SJSA1 (cell line): ENCODE measurements around the gene PRICKLE1. TPM values are rescaled to one million over a fixed set of nuclear protein-coding genes. Genes with fewer than 3 reads are reported as not detected.

Experiments
- DNase-seq, 2 experiments: peaks; one replicate each; pipeline ENCODE4 v3.0.0-alpha.2; 2015 to 2020; ENCODE audit warnings: low spot score in 2 of 2, low read depth in 1 of 2
- H3K27ac ChIP-seq: fragments of 250-450 bp; sonication (Bioruptor Pico); 2 replicates; pipeline ENCODE4 v1.5.1; 2020; ENCODE audit warnings: mild to moderate bottlenecking, moderate library complexity
- H3K27me3 ChIP-seq: fragments of 250-450 bp; sonication (Bioruptor Pico); replicated peaks from 2 replicates; pipeline ENCODE4 v1.5.1; 2020; ENCODE audit warnings: mild to moderate bottlenecking, moderate library complexity
- H3K36me3 ChIP-seq: fragments of 250-450 bp; sonication (Bioruptor Pico); 2 replicates; pipeline ENCODE4 v1.5.1; 2020; ENCODE audit warnings: mild to moderate bottlenecking
- H3K4me1 ChIP-seq: fragments of 250-450 bp; sonication (Bioruptor Pico); replicated peaks from 2 replicates; pipeline ENCODE4 v1.6.1; 2021; ENCODE audit warnings: mild to moderate bottlenecking
- H3K4me3 ChIP-seq: fragments of 250-450 bp; sonication (Bioruptor Pico); 2 replicates; pipeline ENCODE4 v1.5.1; 2020; ENCODE audit warnings: mild to moderate bottlenecking
- H3K9me3 ChIP-seq: fragments of 250-450 bp; sonication (Bioruptor Pico); replicated peaks from 2 replicates; pipeline ENCODE4 v1.5.1; 2020; ENCODE audit warnings: mild to moderate bottlenecking
- total RNA-seq: library from RNA; depleted of rRNA; stranded (reverse); fragments of >200 nt; shearing (Covaris generic); gene quantifications from 2 replicates; pipeline ENCODE4 v1.2.3, GENCODE V29; 2014

PRICKLE1 gene
- total RNA-seq, 1 experiment from 2014 or later, result 8.1 TPM

DNA sequence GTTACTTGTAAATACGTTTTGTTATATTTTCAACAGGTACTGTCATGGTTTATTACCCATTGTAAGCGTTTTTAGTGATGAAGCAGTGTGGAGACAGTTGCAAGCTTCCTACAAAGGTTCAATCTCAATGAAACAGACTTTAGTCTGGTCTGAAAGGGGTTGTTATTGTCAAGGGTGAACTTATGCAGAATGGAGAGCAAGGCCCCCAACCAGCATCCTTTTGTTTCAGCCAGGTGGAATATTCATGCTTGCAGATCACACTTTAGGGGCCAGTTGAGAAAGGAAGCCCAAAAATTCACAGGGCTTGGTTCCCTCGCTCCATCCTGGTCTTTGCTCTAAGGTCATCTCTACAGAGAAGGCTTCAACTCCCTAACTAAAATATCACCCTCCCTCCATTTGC, 103.7 kb downstream of the PRICKLE1 start:
- Histone ChIP-seq H3K27ac (no peak overlapping the region), H3K4me1 (peaks cover 21% of the 10 kb centered on the region), H3K27me3 (no peaks in the 10 kb centered on the region), H3K36me3 (peaks cover 8% of the 10 kb centered on the region), H3K4me3 (no peak overlapping the region), H3K9me3 (no peaks in the 10 kb centered on the region)
- DNase-seq, result no peak

DNA sequence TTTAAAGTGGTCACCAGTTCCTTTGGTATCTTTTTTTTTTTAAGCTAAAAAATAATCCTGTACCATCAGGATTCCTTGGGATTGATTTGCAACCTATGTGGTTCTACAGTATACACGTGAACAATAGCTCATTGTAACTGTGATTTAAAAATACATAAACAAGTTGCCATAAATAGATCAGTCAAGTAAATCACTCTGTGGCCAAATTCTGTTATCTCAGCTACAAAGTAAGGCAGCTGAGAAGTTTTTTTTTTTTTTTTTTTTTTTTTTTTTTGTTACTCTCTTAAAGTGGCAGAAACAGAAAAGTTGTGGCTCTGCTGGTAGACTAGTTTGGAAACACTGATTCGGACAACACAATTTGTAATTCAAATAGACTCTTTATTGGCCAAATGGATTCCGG, 104.5 kb downstream of the PRICKLE1 start:
- no peak overlapping the region for H3K27ac ChIP-seq

DNA sequence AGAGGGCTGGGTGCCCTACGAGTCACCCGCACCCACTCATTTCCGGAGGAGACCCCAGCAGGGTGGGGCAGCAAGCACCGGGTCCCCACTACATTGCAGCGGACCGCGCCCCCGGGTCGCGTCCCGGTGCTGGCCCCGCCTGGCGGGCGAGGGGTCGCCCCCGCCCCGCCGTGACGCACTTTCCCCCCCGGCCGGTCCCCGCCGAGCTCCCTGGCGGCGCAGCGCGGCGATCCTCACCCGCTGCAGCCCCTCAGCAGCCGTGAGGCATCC, 106.1 kb downstream of the PRICKLE1 start:
- peak overlapping the region; percentile 48 for H3K27ac ChIP-seq
- peak; percentile 42 to 69 for DNase-seq
- H3K4me1 ChIP-seq, result peaks cover 26% of the 10 kb centered on the region
- H3K27me3 ChIP-seq, result no peaks in the 10 kb centered on the region
- H3K36me3 ChIP-seq, result peaks cover 8% of the 10 kb centered on the region
- H3K9me3 ChIP-seq, result no peaks in the 10 kb centered on the region
- H3K4me3 ChIP-seq, result peak overlapping the region; percentile 74

More for the DNA sequence above, 104.5 kb downstream of the PRICKLE1 start:
- H3K27me3 ChIP-seq, result no peaks in the 10 kb centered on the region
- peaks cover 8% of the 10 kb centered on the region for H3K36me3 ChIP-seq
- DNase-seq, result peak in 1 of 2 experiments; percentile 58
- H3K4me3 ChIP-seq, result no peak overlapping the region
- no peaks in the 10 kb centered on the region for H3K9me3 ChIP-seq
- peaks cover 21% of the 10 kb centered on the region for H3K4me1 ChIP-seq

DNA sequence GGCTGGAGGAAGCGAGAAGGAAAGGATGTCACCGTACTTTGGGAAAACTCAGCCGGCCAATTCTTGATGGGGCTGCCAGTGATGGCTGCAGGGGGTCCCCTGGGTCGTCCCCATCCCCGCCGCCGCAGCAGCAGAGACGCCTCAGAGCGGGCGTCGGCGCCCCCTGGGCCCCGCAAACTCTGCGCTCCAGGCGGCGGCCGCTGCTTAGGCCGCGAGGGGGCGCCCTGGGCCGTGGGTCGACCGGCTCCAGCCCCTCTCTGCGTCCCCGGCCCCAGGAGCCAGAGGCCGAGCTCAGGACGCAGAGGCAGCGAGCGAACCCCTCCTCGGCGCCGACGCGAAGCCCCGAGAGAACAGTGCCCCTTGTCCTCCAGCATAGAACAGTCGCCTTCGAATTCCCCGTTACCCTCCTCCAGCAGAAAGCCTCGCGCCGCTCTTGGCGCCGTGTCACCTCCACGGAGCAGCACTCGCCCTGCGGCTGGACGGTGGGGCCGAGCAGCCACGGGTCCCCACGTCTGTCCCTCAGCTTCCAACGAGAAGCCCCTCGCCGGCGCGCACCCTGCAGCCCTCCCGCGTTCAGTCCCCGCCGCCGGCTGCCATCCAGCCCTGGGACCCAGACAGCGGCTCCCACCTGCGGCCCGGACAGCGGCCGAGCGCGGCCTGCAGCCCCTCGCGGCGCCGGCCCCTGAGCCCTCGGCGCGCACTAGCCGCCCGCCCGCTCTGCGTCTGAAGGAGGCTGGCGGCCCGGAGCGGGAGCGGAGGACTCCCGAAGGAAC, 106.6 kb downstream of the PRICKLE1 start:
- peak; percentile 70 to 86 for DNase-seq
- Histone ChIP-seq H3K4me3 (peak overlapping the region; percentile 74), H3K36me3 (peaks cover 8% of the 10 kb centered on the region), H3K27ac (peak overlapping the region; percentile 48), H3K9me3 (no peaks in the 10 kb centered on the region), H3K27me3 (no peaks in the 10 kb centered on the region), H3K4me1 (peaks cover 31% of the 10 kb centered on the region)

DNA sequence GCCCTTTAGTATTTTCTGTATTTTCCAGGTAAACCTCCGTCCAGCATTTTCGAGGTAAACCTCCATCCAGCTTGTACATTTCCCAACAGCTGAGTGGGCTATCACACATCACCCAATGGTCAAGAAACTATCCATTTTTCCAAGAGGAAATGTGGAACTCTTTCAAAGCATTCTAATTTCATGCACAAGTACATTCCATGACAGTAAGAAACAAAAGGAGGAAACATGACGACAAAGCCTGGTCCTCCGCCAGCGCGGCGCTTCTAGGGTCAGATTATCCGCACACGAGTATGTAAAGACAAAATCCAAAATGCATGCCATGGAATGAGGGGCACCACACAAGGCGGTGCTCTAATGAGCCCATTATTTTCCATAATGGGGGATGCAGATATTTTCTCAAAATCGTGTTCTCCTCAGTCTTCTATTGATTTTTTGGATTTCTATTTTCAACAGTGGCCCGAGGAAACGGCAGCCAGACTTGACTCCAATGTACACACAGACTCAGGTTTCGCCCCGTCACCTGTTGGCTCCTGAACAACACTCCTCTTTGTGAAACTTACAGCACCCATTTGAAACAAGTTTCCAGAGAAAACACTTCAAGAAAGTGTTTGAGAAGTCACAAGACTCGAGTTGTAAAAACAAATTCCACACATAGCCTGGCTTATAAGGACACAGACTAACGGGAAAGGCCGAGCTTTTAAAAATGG, 107.4 kb downstream of the PRICKLE1 start:
- Histone ChIP-seq H3K27ac (no peak overlapping the region; the same call in 1 of the 2 replicates), H3K36me3 (peaks cover 8% of the 10 kb centered on the region), H3K9me3 (no peaks in the 10 kb centered on the region), H3K27me3 (no peaks in the 10 kb centered on the region), H3K4me3 (peak overlapping the region; percentile 74), H3K4me1 (peaks cover 36% of the 10 kb centered on the region)
- no peak for DNase-seq

DNA sequence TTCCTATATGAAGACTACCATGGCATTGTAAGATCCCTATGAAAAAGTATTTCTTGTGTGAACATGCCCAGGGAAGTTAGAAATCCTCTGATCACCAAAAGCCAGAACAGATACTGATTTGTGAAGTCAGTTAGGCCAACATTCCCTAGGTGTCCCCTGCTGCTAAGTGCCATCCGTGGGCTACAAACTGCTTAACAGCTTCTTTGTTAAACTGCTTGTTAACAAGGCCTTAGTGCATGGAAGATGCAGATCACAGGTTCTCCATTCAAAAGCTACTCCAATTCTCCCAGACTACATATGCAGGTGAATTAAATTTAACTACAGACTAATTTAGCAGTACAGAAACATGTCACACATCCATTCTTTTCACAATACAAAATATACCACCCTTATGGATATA, 108.2 kb downstream of the PRICKLE1 start:
- Histone ChIP-seq H3K4me3 (no peak overlapping the region), H3K9me3 (no peaks in the 10 kb centered on the region), H3K36me3 (peaks cover 8% of the 10 kb centered on the region), H3K27me3 (no peaks in the 10 kb centered on the region), H3K4me1 (peaks cover 36% of the 10 kb centered on the region), H3K27ac (no peak overlapping the region)
- no peak for DNase-seq

DNA sequence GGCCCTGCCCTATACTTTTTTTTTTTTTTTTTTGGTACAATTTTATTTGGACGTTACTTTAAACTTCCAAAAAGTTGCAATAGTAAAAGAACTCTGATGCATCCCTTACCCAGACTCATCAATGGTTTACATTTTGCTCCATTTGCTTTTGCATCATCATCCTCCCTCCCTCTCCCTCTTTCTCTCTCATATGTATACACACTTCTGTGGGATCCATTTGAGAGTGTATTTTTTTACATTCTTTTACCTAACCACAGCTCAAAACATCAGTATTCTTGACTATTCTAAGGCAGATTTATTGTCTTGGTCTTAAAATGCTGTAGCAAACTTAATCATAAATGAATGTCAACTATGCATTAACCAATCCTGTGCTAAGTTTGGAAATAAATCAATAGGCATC, 111.6 kb downstream of the PRICKLE1 start:
- Histone ChIP-seq H3K27ac (no peak overlapping the region), H3K4me1 (peaks cover 18% of the 10 kb centered on the region), H3K4me3 (no peak overlapping the region), H3K9me3 (no peaks in the 10 kb centered on the region), H3K36me3 (peaks cover under 1% of the 10 kb centered on the region; the same call in 1 of the 2 replicates), H3K27me3 (no peaks in the 10 kb centered on the region)
- peak in 1 of 2 experiments; percentile 26 for DNase-seq

DNA sequence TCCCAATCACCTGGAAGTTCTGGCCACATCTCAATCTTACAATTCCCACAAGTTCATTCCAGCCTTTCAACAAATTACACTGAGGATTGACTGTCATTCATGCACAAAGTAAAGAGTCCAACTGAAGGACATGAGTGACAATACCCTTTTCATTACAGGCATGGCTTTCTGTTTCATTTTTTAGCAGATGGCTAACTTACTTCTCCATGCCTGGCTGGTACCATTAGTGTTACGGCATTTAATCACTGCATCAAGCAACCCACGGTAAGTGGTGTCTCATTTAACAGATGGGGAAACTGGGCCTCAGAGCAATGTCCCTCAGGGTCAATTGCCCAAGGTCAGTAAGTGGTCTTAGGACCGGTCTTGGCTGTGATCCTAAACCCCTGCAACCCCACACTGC, 114.4 kb downstream of the PRICKLE1 start:
- DNase-seq, result no peak
- H3K27ac ChIP-seq, result no peak overlapping the region
- no peaks in the 10 kb centered on the region for H3K27me3 ChIP-seq
- H3K36me3 ChIP-seq, result no peaks in the 10 kb centered on the region; the same call in 1 of the 2 replicates
- H3K9me3 ChIP-seq, result no peaks in the 10 kb centered on the region
- peaks cover 18% of the 10 kb centered on the region for H3K4me1 ChIP-seq
- no peak overlapping the region for H3K4me3 ChIP-seq

DNA sequence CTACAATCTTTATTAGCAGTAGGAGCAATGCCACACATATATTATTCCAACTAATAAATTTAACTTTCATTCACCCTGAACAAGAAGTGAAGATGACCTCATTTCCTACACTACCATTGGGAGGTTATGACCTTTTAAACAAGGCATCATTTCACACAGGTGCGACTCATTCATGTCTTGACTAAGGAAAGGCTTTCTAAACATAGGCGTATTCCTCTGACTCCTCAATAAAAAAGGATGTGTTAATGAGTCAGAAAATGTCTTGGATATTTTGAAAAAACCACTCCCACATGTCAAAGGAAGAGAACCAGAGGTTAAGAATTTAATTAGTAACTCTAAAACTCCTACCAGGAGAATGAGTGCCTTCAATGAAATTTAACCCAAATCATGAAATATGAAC, 115.2 kb downstream of the PRICKLE1 start:
- H3K27ac ChIP-seq, result no peak overlapping the region

DNA sequence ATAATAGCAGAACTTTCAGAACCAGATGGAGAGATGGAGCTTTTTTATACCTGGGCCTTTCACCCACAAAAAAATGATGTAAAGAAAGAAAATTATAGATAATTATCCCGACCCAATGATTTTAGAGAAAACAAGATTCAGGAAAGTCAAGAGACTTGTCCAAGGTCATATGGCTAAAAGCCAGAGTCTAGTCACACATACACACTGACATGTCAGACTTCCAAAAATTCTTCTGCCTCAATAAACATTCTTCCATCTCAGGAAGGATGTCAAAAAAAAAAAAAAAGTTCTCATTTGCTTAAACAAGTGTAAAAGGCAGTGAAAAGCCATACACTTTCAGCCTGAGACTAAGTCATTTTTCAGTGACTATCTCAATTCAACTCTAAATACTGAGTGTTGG, 116.0 kb downstream of the PRICKLE1 start:
- H3K27me3 ChIP-seq, result no peaks in the 10 kb centered on the region
- DNase-seq, result no peak
- H3K27ac ChIP-seq, result no peak overlapping the region
- no peak overlapping the region for H3K4me3 ChIP-seq
- no peaks in the 10 kb centered on the region for H3K9me3 ChIP-seq
- peaks cover 14% of the 10 kb centered on the region for H3K4me1 ChIP-seq
- peaks cover 9% of the 10 kb centered on the region; the same call in 1 of the 2 replicates for H3K36me3 ChIP-seq

More for the DNA sequence above, 115.2 kb downstream of the PRICKLE1 start:
- DNase-seq, result no peak
- Histone ChIP-seq H3K27me3 (no peaks in the 10 kb centered on the region), H3K9me3 (no peaks in the 10 kb centered on the region), H3K4me1 (peaks cover 18% of the 10 kb centered on the region), H3K4me3 (no peak overlapping the region), H3K36me3 (peaks cover 1% of the 10 kb centered on the region; the same call in 1 of the 2 replicates)

DNA sequence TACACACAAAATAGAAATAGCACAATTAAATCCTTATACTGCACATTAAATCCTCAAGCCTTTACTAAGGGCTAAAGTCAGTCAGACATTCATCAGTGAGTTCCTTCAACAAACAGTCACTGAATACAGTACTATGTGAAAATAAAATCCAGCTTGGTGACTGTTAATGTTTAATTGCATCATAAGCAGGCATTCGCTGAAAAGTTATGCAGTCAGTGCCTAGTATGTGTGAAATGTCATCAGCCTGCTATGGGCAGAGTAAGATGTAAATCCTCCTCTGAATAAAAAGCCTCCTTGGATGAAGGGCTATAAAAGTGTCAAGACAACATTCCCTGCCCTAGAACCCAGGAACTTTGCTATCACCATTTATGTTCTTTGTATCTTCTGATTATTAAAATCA, 116.4 kb downstream of the PRICKLE1 start:
- Histone ChIP-seq H3K27me3 (no peaks in the 10 kb centered on the region), H3K4me3 (no peak overlapping the region), H3K36me3 (peaks cover 10% of the 10 kb centered on the region; the same call in 1 of the 2 replicates), H3K9me3 (no peaks in the 10 kb centered on the region), H3K4me1 (peaks cover 9% of the 10 kb centered on the region), H3K27ac (no peak overlapping the region)
- no peak for DNase-seq

DNA sequence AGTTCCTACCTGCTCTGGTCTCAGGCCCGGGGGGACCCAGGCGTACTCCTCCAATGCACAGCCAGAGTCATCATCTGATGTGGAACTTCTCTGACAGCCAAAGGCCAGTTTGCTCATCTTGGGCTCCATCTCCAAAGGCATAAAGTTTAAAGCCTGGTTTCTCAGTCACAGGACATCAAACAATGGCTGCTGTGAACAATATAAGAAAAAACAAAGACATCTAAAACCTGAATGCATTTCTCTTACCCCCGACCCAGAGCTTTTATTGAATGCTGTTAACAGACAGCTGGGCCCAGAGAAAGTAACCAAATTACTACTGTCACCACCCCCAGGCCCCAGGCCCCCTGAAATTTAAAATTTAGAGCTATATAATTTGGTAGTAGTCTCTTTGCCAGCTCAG, 117.2 kb downstream of the PRICKLE1 start:
- peaks cover 10% of the 10 kb centered on the region; the same call in 1 of the 2 replicates for H3K36me3 ChIP-seq
- H3K9me3 ChIP-seq, result no peaks in the 10 kb centered on the region
- no peak overlapping the region for H3K4me3 ChIP-seq
- 0 out of 2 replicates have a peak, but pooled peaks cover 2% of the 10 kb centered on the region for H3K4me1 ChIP-seq
- no peak for DNase-seq
- H3K27me3 ChIP-seq, result no peaks in the 10 kb centered on the region
- H3K27ac ChIP-seq, result no peak overlapping the region

DNA sequence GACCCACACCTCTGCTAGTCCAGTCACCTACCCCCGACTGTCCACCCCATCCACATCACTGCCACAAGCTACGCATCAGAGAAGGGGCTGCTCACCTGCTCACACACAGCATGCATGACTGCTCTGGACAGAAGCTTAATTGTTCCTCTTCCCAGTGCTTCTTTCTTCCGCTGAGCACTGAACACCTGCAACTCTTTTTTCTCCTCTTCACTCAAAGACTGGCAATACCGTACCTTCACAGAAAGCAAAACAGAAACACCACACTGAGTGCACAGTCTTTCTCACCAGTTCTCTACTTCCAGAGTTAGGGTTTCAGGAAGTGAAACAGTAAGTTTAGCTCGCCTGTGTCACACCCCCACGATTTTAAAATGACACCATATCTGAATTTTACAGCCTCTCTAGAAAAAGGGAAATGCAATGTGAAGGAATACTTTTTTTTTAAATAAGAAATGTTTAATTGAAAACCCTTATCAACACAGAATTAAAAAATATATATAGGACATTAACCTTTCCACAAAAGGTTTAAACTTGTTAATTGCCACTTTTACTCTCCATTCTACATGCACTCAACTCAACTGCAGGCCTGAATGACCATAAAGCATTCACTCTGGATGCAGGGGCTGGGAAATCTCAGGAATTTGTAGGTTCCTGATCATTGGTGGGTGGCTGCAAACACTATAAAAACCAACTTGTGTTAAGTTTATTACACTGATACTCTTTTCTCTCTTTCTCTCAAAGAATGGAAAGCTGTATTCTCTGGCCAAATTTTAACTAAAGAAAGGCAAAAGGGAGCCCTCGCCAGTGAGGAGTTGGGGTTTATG, 120.0 kb downstream of the PRICKLE1 start:
- Histone ChIP-seq H3K27ac (no peak overlapping the region), H3K4me1 (no peaks in the 10 kb centered on the region), H3K36me3 (peaks cover 25% of the 10 kb centered on the region; the same call in 1 of the 2 replicates), H3K9me3 (no peaks in the 10 kb centered on the region), H3K4me3 (no peak overlapping the region), H3K27me3 (no peaks in the 10 kb centered on the region)
- no peak for DNase-seq
